Heart right ventricle (tissue), 16 donors: ENCODE data around the gene PIGV. TPM values are rescaled to one million over a fixed set of nuclear protein-coding genes. Genes with fewer than 3 reads are reported as not detected.

Experiments
- ATAC-seq, 8 donors: fragments of 200-7000 bp; cut with Tn5 transposase; one replicate each; pipeline ENCODE4 v1.9.1; 2020; ENCODE audit warnings: mild to moderate bottlenecking in 8 of 8, moderate library complexity in 8 of 8, moderate number of reproducible peaks in 1 of 8
- DNase-seq, 2 donors: peaks; one replicate each; pipeline ENCODE4 v3.0.0-alpha.2; 2020
- H3K27ac ChIP-seq, 10 donors: fragments of 200-600 bp; sonication (generic) in 2 of 10; one replicate each; pipeline versions ENCODE4 v1.5.0 to v1.8.0; 2020 to 2022; ENCODE audit warnings: mild to moderate bottlenecking in 3 of 10
- H3K27me3 ChIP-seq, 7 donors: fragments of 200-600 bp; one replicate each; pipeline ENCODE4 v1.8.0; 2021 to 2022; ENCODE audit warnings: mild to moderate bottlenecking in 2 of 7
- H3K36me3 ChIP-seq, 9 donors: fragments of 200-600 bp; sonication (generic) in 1 of 9; one replicate each; pipeline versions ENCODE4 v1.5.0 to v1.8.0; 2020 to 2022; ENCODE audit warnings: mild to moderate bottlenecking in 2 of 9
- H3K4me1 ChIP-seq, 9 donors: fragments of 200-600 bp; sonication (generic) in 1 of 9; one replicate each; pipeline versions ENCODE4 v1.5.0 to v1.8.0; 2020 to 2022; ENCODE audit warnings: mild to moderate bottlenecking in 4 of 9
- H3K4me3 ChIP-seq, 10 donors: fragments of 200-600 bp; sonication (generic) in 2 of 10; one replicate each; pipeline versions ENCODE4 v1.5.0 to v1.8.0; 2020 to 2022; ENCODE audit warnings: mild to moderate bottlenecking in 7 of 10, moderate library complexity in 2 of 10
- H3K9me3 ChIP-seq, 11 donors: fragments of 200-600 bp in 10 of 11; sonication (generic) in 2 of 11; one replicate each; pipeline versions ENCODE4 v1.5.0 to v1.8.0; 2013 to 2022; ENCODE audit warnings: mild to moderate bottlenecking in 2 of 11, control low read depth in 1 of 11, moderate library complexity in 1 of 11
- CTCF ChIP-seq, 9 donors: fragments of 200-600 bp; sonication (generic) in 2 of 9; IDR thresholded peaks; one replicate each; pipeline versions ENCODE4 v1.5.0 to v1.8.0; 2021 to 2022; ENCODE audit warnings: antibody characterized with exemption in 9 of 9, mild to moderate bottlenecking in 5 of 9, moderate library complexity in 1 of 9
- WGBS, 2 donors: extraction: QIAGEN DNeasy Blood & Tissue Kit; methylation state at CpG; one replicate each; pipeline ENCODE4 v1.1.7; 2013; ENCODE audit warnings: inconsistent platforms in 1 of 2; 5-methylcytosine and 5-hydroxymethylcytosine counted together
- intact Hi-C, 10 donors: fragments of 100-400 bp; cut with DNase I; formaldehyde crosslinking; loops; one replicate each; pipeline versions ENCODE4 v1.11.1 to v1.14.2; 2022
- polyA plus RNA-seq, 2 donors: library from polyadenylated mRNA; stranded (reverse); fragments of 200-250 nt; gene quantifications; one replicate each; pipeline ENCODE4 v1.2.3, GENCODE V29; 2013
- total RNA-seq, 10 donors: library from RNA; stranded (reverse); fragmentation: NEBNext Ultra II Directional in 3 of 10; extraction: Animal tissue kit (Norgen Biotek cat#: 25700) in 3 of 10; gene quantifications; one replicate each; pipeline versions ENCODE4 v1.2.1 to v1.2.4, GENCODE V29; 2021 to 2023
- donor health status: Arrhythmogenic right ventricular cardiomyopathy.
- donor health status: ischemic (EF 13 %, LVEDD 7.1; RV severe dilation, severe dysfunction).
- donor health status: healthy with polysubstance abuse.
- donor health status: DM: no; HTN: yes; CAD: no.
- donor health status: DM: no; HTN: no; CAD: no.
- donor health status: ischemic (EF 25% LVEDD 6.9; RV normal size, moderate dysfunction).
- donor health status: ischemic (EF 25% LVEDD 5.7; RV mildly dilated, moderate dysfunction).
- donor health status: healthy.
- donor health status: DM: yes; HTN: yes; CAD: no.
- donor health status: Ischemic cardiomyopathy.
- donor health status: ischemic (EF 35%, LVEDD 5.7; RV mildly dilated, moderate dysfunction).
- donor health status: nonischemic (EF 11% LVEDD 7.7; RV severe dilation, severe dysfunction).
- donor health status: DM: yes; HTN: yes; CAD: no.
- donor health status: PGD.
- donor health status: ischemic (EF 29% LVEDD 5.4; RV normal size, mild dysfunction).
- donor health status: nonischemic (EF 23%, LVEDD 6.1; RV moderate dilation, normal function).

PIGV gene
- total and polyA plus RNA-seq, 12 donors = 2.7 to 7.5 (median 4.1) TPM

DNA sequence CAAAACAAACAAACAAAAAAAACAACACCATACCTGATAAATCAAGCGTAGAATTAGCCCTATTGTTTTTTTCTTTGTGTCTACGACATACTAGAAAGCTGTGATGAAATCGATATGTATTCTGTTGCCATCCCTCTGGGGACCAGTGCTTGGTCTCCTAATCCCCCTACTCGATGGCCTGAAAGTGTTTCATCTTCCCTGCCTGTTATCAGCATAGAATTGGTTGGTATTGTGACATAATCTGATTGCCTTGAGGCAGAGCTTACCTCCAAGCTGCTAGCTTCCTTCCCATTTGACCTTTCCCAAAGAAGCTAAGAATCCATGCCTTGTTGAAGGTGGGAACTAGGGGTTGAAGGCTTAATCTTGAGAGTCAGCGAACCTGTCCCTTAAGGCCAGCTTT lies 40.7 kb upstream of the PIGV start:
- ATAC-seq = no peak
- Histone ChIP-seq H3K27ac (peak overlapping the region in 4 of 10 donors; percentile 2 to 80 (median 38)), H3K4me3 (no peak overlapping the region), H3K27me3 (no peaks in the 10 kb centered on the region), H3K9me3 (no peaks in the 10 kb centered on the region), H3K36me3 (peaks cover 0 to 73% (median 22%) of the 10 kb centered on the region in 9 donors), H3K4me1 (peaks cover 19 to 96% (median 87%) of the 10 kb centered on the region in 9 donors)
- no peak for DNase-seq
- intact Hi-C loops = no loop called here
- WGBS, 2 donors = 93 to 95% methylated on average over 5 of the region's 5 CpGs
- TF ChIP-seq CTCF (IDR thresholded peaks at IDR 0.05) = no peak

DNA sequence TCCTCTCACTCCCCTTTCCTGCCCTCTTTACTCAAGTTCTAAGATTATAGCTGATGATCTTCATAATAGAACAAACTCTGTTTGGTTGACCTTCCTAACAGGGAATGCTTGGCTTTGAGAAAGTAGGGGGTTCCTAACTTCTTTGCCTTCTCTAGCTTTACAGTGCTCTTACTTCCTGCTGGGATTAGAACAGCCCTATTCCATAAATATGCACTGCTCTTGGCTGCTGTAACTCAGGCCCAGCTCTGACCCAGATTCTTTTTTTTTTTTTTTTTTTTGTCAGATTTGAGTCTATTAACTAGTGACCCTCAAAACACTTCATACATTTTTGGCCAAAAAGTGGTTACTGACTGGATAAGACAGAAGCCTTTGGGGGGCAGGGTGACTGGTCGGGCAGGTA lies 39.4 kb upstream of the PIGV start:
- no peaks in the 10 kb centered on the region for H3K27me3 ChIP-seq
- TF ChIP-seq CTCF (IDR thresholded peaks at IDR 0.05) = no peak
- DNase-seq (no peak), ATAC-seq (no peak)
- H3K4me1 ChIP-seq = peaks cover 24 to 100% (median 93%) of the 10 kb centered on the region in 9 donors
- peak overlapping the region in 9 of 10 donors; percentile 4 to 66 (median 41) for H3K27ac ChIP-seq
- peaks cover 0 to 73% (median 13%) of the 10 kb centered on the region in 9 donors for H3K36me3 ChIP-seq
- H3K4me3 ChIP-seq = no peak overlapping the region
- intact Hi-C loops = no loop called here
- H3K9me3 ChIP-seq = no peaks in the 10 kb centered on the region
- WGBS, 2 donors = 88 to 91% methylated on average over 1 of the region's 1 CpG

GRCh38 chr1:26749458-26749857 lies 38.3 kb upstream of the PIGV start:
- Histone ChIP-seq H3K27ac (peak overlapping the region in 3 of 10 donors; percentile 26 to 41 (median 26)), H3K4me1 (peaks cover 24 to 100% (median 93%) of the 10 kb centered on the region in 9 donors), H3K27me3 (no peaks in the 10 kb centered on the region), H3K36me3 (peaks cover 0 to 83% (median 13%) of the 10 kb centered on the region in 9 donors), H3K9me3 (no peaks in the 10 kb centered on the region), H3K4me3 (no peak overlapping the region)
- ATAC-seq (no peak), DNase-seq (no peak)
- intact Hi-C loops = no loop called here
- TF ChIP-seq CTCF (IDR thresholded peaks at IDR 0.05) = no peak
- WGBS, 2 donors = 71 to 78% methylated on average over 5 of the region's 5 CpGs

DNA sequence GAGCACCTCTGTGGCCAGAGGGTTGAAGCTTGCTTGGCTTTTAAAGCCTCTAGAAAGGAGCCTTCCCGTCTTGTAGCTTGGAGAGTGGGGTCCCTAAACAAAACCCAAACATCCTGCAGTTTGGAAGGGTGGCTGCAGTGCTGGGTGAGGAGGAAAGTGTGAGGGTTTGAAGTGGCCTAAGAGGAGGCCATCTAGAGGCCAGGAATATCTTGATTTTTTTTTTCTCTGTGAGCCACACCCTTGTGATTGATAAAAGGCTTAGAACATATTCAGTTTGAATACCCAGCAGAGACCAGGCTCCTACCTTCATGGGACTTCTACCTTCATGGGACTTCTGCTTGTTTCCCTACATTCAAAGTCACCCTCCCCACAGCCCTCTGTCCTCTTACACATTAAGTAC lies 37.3 kb upstream of the PIGV start:
- DNase-seq = no peak
- intact Hi-C loops = loop anchor here in 1 of 10 donors (5.0 kb wide), 1 partner anchor 37 kb away; the partner anchor contains the start of gene PIGV
- Histone ChIP-seq H3K27ac (peak overlapping the region in 6 of 10 donors; percentile 11 to 42 (median 26)), H3K4me3 (no peak overlapping the region), H3K27me3 (no peaks in the 10 kb centered on the region), H3K9me3 (no peaks in the 10 kb centered on the region), H3K36me3 (peaks cover 0 to 85% (median 13%) of the 10 kb centered on the region in 9 donors), H3K4me1 (peaks cover 21 to 100% (median 91%) of the 10 kb centered on the region in 9 donors)
- 74 to 80% methylated on average over 1 of the region's 1 CpG for WGBS, 2 donors
- no peak for TF ChIP-seq CTCF (IDR thresholded peaks at IDR 0.05)
- ATAC-seq = no peak
